Smooth muscle cell (in vitro differentiated cells): ENCODE data around the gene IPMK. TPM values are rescaled to one million over a fixed set of nuclear protein-coding genes. Genes with fewer than 3 reads are reported as not detected.

Experiments
- DNase-seq: peaks from one replicate; lab custom pipeline; 2025; ENCODE audit not compliant: unreplicated experiment; lab: John Stamatoyannopoulos, UW
- H2AFZ ChIP-seq: fragments of 200-600 bp; sonication (generic); 2 replicates; pipeline ENCODE4 v1.6.0; 2016; ENCODE audit warnings: antibody characterized with exemption, low read depth, mild to moderate bottlenecking
- H3F3A ChIP-seq: fragments of 200-600 bp; sonication (generic); 2 replicates; pipeline ENCODE4 v1.6.0; 2017; ENCODE audit warnings: antibody characterized with exemption, low read depth
- H3K27ac ChIP-seq: fragments of 200-600 bp; sonication (generic); 2 replicates; pipeline ENCODE4 v1.5.1; 2016; ENCODE audit warnings: low read depth, mild to moderate bottlenecking
- H3K27me3 ChIP-seq: fragments of 200-600 bp; sonication (generic); 2 replicates; pipeline ENCODE4 v1.6.1; 2016; ENCODE audit warnings: low read depth, mild to moderate bottlenecking
- H3K36me3 ChIP-seq: fragments of 200-600 bp; sonication (generic); 2 replicates; pipeline ENCODE4 v1.5.1; 2016; ENCODE audit warnings: low read depth
- H3K4me1 ChIP-seq: fragments of 200-600 bp; sonication (generic); 2 replicates; pipeline ENCODE4 v1.5.1; 2016; ENCODE audit warnings: low read depth
- H3K4me2 ChIP-seq: fragments of 200-600 bp; sonication (generic); 2 replicates; pipeline ENCODE4 v1.6.0; 2016; ENCODE audit warnings: mild to moderate bottlenecking
- H3K4me3 ChIP-seq: fragments of 200-600 bp; sonication (generic); 2 replicates; pipeline ENCODE4 v1.5.1; 2016; ENCODE audit warnings: mild to moderate bottlenecking
- H3K79me2 ChIP-seq: fragments of 200-600 bp; sonication (generic); 2 replicates; pipeline ENCODE4 v1.6.0; 2016; ENCODE audit warnings: low read depth, mild to moderate bottlenecking
- H3K9ac ChIP-seq: fragments of 200-600 bp; sonication (generic); 2 replicates; pipeline ENCODE4 v1.6.0; 2016; ENCODE audit warnings: low read depth
- H3K9me3 ChIP-seq: fragments of 200-600 bp; sonication (generic); replicated peaks from 2 replicates; pipeline ENCODE4 v1.5.1; 2016; ENCODE audit warnings: low read depth
- H4K20me1 ChIP-seq: fragments of 200-600 bp; sonication (generic); 2 replicates; pipeline ENCODE4 v1.6.0; 2016; ENCODE audit warnings: low read depth
- WGBS: methylation state at CpG from one replicate; pipeline ENCODE4 v1.1.7; 2016; ENCODE audit warnings: low lambda C conversion rate; 5-methylcytosine and 5-hydroxymethylcytosine counted together
- polyA plus RNA-seq: library from polyadenylated mRNA; unstranded; fragments of >200 nt; fragmentation: Nextera tagmentation; extraction: Ambion mirVana; gene quantifications from 2 replicates; pipeline ENCODE4 v1.2.1, GENCODE V29; 2016
- total RNA-seq: library from RNA; depleted of rRNA; stranded (reverse); fragments of >200 nt; gene quantifications from 2 replicates; pipeline ENCODE4 v1.2.3, GENCODE V29; 2014
- TF ChIP-seq, protein P1 (sequence below): fragments of 200-600 bp; sonication (generic); IDR thresholded peaks from 2 replicates; pipeline ENCODE4 v1.5.1; 2017; ENCODE audit warnings: borderline replicate concordance, mild to moderate bottlenecking, antibody characterized with exemption; ENCODE audit not compliant: insufficient read depth, poor library complexity, severe bottlenecking

IPMK gene
- total and polyA plus RNA-seq, 2 experiments from 2014 or later = 1.9 to 9.2 TPM

- no peaks in the 10 kb centered on the region for H3K36me3 ChIP-seq
- H3K4me3 ChIP-seq = no peak overlapping the region
- H3K79me2 ChIP-seq = no peaks in the 10 kb centered on the region
- no peak overlapping the region for H3K9ac ChIP-seq
- no peak overlapping the region for H3K4me2 ChIP-seq
- H4K20me1 ChIP-seq = no peaks in the 10 kb centered on the region
- no peaks in the 10 kb centered on the region for H3F3A ChIP-seq
- no peaks in the 10 kb centered on the region for H3K9me3 ChIP-seq
- no peak overlapping the region for H2AFZ ChIP-seq
- no peak for DNase-seq
- 25% methylated on average over 3 of the region's 3 CpGs for WGBS
- H3K27me3 ChIP-seq = no peaks in the 10 kb centered on the region
- TF ChIP-seq, protein P1, sequence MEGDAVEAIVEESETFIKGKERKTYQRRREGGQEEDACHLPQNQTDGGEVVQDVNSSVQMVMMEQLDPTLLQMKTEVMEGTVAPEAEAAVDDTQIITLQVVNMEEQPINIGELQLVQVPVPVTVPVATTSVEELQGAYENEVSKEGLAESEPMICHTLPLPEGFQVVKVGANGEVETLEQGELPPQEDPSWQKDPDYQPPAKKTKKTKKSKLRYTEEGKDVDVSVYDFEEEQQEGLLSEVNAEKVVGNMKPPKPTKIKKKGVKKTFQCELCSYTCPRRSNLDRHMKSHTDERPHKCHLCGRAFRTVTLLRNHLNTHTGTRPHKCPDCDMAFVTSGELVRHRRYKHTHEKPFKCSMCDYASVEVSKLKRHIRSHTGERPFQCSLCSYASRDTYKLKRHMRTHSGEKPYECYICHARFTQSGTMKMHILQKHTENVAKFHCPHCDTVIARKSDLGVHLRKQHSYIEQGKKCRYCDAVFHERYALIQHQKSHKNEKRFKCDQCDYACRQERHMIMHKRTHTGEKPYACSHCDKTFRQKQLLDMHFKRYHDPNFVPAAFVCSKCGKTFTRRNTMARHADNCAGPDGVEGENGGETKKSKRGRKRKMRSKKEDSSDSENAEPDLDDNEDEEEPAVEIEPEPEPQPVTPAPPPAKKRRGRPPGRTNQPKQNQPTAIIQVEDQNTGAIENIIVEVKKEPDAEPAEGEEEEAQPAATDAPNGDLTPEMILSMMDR = peak; percentile 59
- no peak overlapping the region for H3K27ac ChIP-seq
- no peaks in the 10 kb centered on the region for H3K4me1 ChIP-seq
Observed at GRCh38 chr10:58177362-58177947, 90.2 kb downstream of the IPMK start.

- H3K4me2 ChIP-seq = no peak overlapping the region
- H4K20me1 ChIP-seq = no peaks in the 10 kb centered on the region
- H2AFZ ChIP-seq = no peak overlapping the region
- H3K27me3 ChIP-seq = no peaks in the 10 kb centered on the region
- H3K36me3 ChIP-seq = no peaks in the 10 kb centered on the region
- no peak overlapping the region for H3K27ac ChIP-seq
- H3K9me3 ChIP-seq = no peaks in the 10 kb centered on the region
- H3K79me2 ChIP-seq = no peaks in the 10 kb centered on the region
- no peak overlapping the region for H3K9ac ChIP-seq
- no peak for DNase-seq
- 35% methylated on average over 2 of the region's 2 CpGs for WGBS
- no peak overlapping the region for H3K4me3 ChIP-seq
- TF ChIP-seq, protein P1 = no peak
- no peaks in the 10 kb centered on the region for H3K4me1 ChIP-seq
- no peaks in the 10 kb centered on the region for H3F3A ChIP-seq
Observed at GRCh38 chr10:58175990-58176900, 91.4 kb downstream of the IPMK start.

- H4K20me1 ChIP-seq = no peaks in the 10 kb centered on the region
- no peak overlapping the region for H3K4me3 ChIP-seq
- H3F3A ChIP-seq = no peaks in the 10 kb centered on the region
- H3K36me3 ChIP-seq = no peaks in the 10 kb centered on the region
- no peak overlapping the region for H3K27ac ChIP-seq
- WGBS = 90% methylated on average over 5 of the region's 5 CpGs
- H3K27me3 ChIP-seq = no peaks in the 10 kb centered on the region
- no peaks in the 10 kb centered on the region for H3K4me1 ChIP-seq
- H3K9ac ChIP-seq = no peak overlapping the region
- DNase-seq = no peak
- TF ChIP-seq, protein P1 = no peak
- no peaks in the 10 kb centered on the region for H3K9me3 ChIP-seq
- H2AFZ ChIP-seq = no peak overlapping the region
- no peak overlapping the region for H3K4me2 ChIP-seq
- H3K79me2 ChIP-seq = no peaks in the 10 kb centered on the region
Observed at GRCh38 chr10:58174831-58175230, 92.9 kb downstream of the IPMK start.

DNA sequence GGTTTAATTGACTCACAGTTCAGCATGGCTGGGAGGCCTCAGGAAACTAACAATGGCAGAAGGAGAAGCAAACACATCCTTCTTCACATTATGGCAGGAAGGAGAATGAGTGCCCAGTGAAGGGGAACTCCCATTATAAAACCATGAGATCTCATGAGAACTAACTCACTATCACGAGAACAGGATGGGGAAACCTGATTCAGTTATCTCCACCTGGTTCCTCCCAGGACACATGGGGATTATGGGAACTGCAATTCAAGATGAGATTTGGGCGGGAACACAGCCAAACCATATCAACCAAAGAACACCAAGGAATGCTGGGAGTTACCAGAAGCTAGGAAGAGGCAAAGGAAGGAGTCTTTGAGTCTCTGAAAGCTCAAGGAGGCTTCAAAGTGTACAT is 94.3 kb downstream of the IPMK start:
- no peaks in the 10 kb centered on the region for H3K9me3 ChIP-seq
- no peaks in the 10 kb centered on the region for H3K27me3 ChIP-seq
- H2AFZ ChIP-seq = no peak overlapping the region
- 82% methylated on average over 2 of the region's 2 CpGs for WGBS
- H3F3A ChIP-seq = no peaks in the 10 kb centered on the region
- H4K20me1 ChIP-seq = no peaks in the 10 kb centered on the region
- no peak overlapping the region for H3K9ac ChIP-seq
- H3K79me2 ChIP-seq = no peaks in the 10 kb centered on the region
- no peak overlapping the region for H3K4me3 ChIP-seq
- no peaks in the 10 kb centered on the region for H3K36me3 ChIP-seq
- H3K4me2 ChIP-seq = no peak overlapping the region
- DNase-seq = no peak
- H3K27ac ChIP-seq = no peak overlapping the region
- TF ChIP-seq, protein P1 = no peak
- no peaks in the 10 kb centered on the region for H3K4me1 ChIP-seq
